Left forelimb (tissue), 1 donor: ENCODE measurements around the gene PDPR.
"Not testable (repeated sequence)": the region's sequence is repeated elsewhere in the genome, so short reads cannot be mapped to it uniquely, and the experiment has no call there.

Source experiments
- DNase-seq: peaks from one replicate; pipeline ENCODE4 v3.0.0-alpha.2; 2018; ENCODE audit warnings: low spot score

The PDPR gene

DNA sequence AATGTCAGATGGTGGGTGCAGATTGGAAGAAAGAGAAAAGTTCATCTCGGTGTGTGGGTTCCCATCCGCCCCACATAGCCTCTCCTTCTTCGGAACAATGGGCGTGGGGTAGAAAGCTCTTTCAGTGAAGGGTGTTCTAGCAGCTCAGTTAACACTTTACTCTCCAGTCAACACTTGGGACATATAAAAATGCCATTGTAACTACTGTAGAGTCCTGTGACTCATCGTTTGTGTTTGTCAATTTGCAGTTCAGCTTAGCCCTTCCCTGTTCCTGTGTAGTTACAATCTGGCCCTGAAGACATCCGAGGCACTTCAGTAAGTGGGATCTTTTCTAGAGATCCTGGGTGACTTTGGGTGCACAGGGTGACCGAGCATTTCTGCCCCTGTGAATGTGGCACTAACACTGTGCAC lies 47.9 kb downstream of the PDPR start:
- DNase-seq, result no peak

DNA sequence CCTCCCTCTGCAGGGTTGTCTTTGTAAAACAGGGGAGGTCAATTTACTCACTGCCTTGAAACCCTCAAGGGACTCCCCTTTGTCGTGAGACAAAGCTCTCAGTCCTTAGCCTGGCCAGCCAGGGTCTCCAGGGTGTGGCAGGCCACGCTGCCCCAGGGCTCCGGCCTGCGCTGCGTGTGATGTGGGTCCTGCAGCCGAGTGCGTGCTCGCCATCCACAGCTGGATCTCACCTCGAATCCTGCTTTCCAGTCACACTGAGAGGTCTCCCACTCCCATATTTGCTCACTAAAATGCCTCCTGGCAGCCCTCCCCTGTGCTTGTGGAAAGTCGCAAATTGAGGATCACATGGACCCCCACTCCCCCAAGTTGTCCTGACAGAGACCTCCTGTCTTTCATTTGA lies 49.5 kb downstream of the PDPR start:
- no peak for DNase-seq

- not testable (repeated sequence) for DNase-seq
Observed at GRCh38 chr16:70166688-70167087, 52.6 kb downstream of the PDPR start.

GRCh38 chr16:70173212-70173837 lies 59.2 kb downstream of the PDPR start, which contains the start of gene CLEC18C:
Gene CLEC18C, plus strand, starts transcription at chr16:70173787. Its CDS starts 492 bp downstream, at chr16:70174279.
- not testable (repeated sequence) for DNase-seq

GRCh38 chr16:70173916-70174315 lies 59.8 kb downstream of the PDPR start:
- DNase-seq, result not testable (repeated sequence)

DNA sequence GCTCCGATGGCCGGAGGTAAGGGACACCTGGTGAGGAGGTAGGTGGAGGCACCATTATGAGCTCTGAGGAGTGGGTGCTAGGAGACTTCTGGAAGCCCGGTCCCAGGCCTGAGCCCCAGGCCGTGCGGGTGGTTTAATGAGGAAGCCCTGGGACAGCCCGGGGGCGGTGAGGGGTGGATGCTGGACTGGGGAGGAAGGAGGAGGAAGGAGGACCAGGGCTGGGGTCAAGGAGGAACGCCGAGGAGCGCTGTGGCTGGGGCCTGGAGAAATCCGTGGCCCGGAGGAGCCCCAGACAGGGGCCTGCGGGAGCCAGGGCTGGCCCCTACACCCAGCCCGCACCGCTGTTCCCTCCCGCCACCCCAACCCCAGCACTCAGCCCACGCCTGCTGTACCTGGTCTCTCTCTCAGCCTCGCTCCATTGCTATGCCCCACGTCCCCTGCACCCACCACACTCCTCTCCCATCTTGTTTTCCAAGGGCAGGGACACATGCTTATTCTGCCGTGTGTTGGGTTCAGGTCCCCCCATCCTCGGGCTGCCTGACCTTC lies 60.3 kb downstream of the PDPR start:
- not testable (repeated sequence) for DNase-seq

DNA sequence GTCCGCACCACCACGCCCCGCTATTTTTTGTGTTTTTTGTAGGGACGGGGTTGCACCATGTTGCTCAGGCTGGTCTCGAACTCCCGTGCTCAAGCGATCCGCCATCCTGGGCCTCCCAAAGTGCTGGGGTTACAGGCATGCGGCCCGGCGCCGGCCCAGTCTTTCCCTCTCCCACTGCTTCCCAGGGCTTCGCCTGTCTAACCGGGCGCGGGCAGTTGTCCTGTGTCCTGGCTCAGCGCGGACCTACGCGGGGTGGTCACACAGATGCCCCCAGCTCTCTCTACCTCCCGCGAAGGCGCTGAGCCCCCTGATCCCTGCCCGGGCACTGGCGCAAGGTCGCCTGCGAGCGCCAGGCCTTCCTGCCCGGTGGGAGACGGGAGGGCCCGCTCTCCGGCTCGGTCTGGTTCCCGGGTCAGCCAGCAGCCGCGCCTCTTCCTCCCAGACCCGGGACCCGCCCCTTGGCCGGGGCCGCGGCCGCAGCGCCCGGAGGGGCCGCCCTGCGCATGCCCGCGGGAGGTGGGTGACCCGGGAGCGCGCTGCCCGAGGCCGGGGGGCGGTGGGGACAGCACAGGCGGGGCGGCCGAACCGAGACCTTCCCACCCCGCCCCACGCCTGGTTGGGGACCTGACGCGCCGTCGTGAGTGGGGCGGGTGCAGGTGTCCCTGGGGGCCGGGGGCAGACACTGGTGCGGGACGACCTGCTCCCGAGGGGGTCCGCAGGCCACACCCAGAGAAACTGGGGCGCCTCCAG lies 73.9 kb downstream of the PDPR start:
- DNase-seq, result not testable (repeated sequence)

DNA sequence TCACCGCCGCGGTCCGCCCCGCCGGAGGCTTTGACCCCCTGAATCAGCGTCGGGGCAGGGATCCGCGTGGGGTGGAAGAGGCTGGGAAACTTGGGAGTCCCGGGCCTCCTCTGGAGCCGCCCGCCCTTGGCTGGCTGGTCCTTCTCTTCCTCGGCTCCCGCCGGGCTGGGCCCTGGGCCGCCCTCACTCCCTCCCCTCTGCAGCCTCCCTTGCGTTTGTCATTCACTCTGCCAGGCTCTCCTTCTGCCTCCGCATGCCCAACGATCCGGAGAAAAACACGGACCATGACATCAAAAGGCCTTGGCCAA lies 74.4 kb downstream of the PDPR start:
- DNase-seq, result not testable (repeated sequence)

DNA sequence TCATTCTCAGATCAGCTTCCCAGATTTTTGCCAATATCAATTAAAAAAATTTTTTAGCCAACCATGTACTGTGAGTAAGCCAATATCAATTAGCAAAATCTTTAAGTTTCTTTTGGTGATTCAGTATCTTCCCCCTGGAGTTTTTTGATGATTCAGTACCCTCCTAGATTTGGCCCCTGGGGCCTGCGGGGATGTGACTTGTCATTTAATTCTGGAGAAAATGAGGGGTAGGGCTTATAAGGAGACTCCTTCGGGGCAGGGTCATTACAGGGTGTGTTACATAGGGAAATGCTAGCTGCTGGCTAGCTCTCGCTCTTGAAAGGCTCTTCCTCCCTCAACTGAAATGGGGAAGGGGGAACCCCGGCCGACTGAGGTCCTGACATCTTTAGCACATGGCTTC lies 76.4 kb downstream of the PDPR start:
- DNase-seq, result not testable (repeated sequence)

- DNase-seq, result not testable (repeated sequence)
Observed at GRCh38 chr16:70196683-70197300, 82.7 kb downstream of the PDPR start.

DNA sequence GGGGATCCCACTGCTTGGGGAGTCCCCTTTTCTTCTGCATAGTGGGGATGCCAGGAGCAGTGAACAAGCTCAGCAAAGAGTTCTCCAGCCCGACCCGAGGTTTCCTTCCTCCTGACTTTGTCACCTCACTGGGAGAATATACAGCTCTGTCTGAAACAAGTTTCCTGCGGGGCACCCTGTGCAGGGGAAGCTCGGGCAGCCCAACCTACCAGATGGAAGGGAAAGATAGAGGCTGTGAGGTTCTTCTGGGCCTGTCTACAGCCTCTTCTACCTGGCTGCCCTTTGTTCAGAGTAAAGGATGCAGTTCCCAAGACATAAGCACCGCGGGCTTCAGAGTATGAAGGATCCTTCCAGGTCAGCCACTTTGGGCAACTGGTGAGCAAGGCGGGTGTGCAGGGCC lies 83.5 kb downstream of the PDPR start:
- not testable (repeated sequence) for DNase-seq

- DNase-seq, result not testable (repeated sequence)
Observed at GRCh38 chr16:70198230-70198629, 84.1 kb downstream of the PDPR start.

DNA sequence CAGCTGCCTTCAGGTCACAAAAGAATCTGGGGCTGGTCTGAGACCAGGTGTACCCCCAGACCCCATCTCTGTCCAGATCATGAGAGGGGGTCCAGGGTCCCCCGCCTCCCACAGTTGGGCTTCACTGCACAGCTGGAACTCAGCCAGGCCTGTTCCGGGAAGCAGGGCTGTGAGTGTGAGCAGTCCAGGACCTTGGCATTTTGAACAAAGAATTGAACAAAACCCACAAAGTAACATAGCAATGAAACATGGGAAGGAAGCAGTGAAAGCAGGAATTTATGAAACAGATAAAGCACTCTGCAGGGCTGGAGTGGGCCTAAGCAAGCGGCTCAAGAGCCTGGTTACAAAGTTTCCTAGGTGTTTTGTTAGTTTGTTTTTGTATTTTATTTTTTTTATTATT lies 84.5 kb downstream of the PDPR start:
- not testable (repeated sequence) for DNase-seq

GRCh38 chr16:70199170-70199569 lies 85.0 kb downstream of the PDPR start:
- not testable (repeated sequence) for DNase-seq

DNA sequence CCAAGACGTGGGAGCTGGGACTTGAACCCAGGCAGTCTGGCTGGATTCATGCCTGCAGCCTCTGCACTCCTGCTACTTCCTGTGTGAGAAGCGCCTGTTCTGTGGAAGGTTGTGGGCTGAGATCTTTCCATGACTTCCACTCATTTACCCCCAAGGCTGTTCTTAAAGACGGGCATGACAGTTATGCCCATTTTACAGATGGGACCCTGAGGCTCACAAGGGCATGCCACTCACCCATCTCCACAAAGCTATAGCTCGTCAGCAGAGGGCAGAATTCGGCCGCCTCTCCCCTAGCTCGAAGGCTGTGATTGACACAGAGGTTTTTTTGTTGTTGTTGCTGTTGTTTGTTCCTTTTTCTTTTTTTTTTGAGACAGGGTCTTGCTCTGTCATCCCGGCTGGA lies 85.9 kb downstream of the PDPR start:
- not testable (repeated sequence) for DNase-seq

- not testable (repeated sequence) for DNase-seq
Observed at GRCh38 chr16:70203508-70203907, 89.4 kb downstream of the PDPR start.

- DNase-seq, result not testable (repeated sequence)
Observed at GRCh38 chr16:70204010-70204409, 89.9 kb downstream of the PDPR start.

GRCh38 chr16:70204668-70205405 lies 90.7 kb downstream of the PDPR start:
- not testable (repeated sequence) for DNase-seq

DNA sequence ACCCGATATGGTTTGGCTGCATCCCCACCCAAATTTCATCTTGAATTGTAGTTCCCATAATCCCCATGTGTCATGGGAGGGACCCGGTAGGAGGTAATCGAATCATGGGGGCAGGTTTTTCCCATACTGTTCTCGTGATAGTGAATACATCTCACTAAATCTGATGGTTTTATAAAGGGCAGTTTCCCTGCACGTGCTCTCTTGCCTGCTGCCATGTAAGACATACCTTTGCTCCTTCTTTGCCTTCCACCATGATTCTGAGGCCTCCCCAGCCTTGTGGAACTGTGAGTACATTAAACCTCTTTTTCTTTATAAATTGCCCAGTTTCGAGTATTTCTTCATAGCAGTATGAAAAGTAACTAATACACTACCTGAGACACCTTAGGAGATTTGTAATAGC lies 92.2 kb downstream of the PDPR start:
- DNase-seq, result not testable (repeated sequence)
